Measurements from ENCODE around the gene XPNPEP1. TPM values are rescaled to one million over a fixed set of nuclear protein-coding genes. Genes with fewer than 3 reads are reported as not detected.

XPNPEP1 gene
- 10 to 100 TPM; 90.2 to 96.5 TPM for total RNA-seq

- Mint-ChIP-seq H3K27me3 (no peaks in the 10 kb centered on the region), H3K4me1 (peaks cover 50% of the 10 kb centered on the region), H3K36me3 (peaks cover 36% of the 10 kb centered on the region), H3K27ac (peak within 1 kb of the TSS; percentile 94), H3K4me3 (peak within 1 kb of the TSS; percentile 94), H3K9me3 (peaks cover 4% of the 10 kb centered on the region)
- peak; percentile 89 for DNase-seq
Observed at GRCh38 chr10:109922976-109923921, at the start of gene XPNPEP1. Gene XPNPEP1 (minus strand): TSS chr10:109923511. CDS start chr10:109923433, 78 bp downstream.

DNA sequence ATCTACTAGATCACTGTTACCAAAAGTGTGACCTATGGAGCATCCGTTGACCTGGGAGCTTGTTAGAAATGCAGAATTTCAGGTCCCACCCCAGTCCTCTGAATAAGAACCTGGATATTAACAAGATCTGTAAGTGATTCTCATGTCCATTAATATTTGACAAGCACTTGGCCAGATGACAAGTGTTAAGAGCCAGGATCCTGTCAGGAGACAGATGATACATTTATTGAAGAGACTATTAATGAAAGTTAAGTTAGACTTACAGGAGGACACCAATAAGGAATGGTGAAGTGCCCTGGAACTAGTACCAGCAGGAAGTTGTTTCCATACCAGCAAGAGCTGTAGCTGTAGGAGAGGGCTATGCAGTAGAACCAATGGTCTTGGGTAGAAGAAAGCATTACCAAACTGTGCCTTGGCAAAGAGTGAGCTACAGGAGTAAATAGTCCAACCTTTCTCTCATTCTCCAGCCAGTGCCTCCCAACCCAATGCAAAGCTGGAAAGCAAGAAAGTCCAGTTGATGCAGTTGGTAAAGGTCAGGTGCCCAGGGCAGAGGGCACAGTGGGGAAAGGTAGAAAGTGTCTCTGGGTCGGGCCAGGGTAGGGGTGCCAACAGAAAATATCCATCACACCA is 49.2 kb upstream of the XPNPEP1 start:
- H3K27ac Mint-ChIP-seq = no peak overlapping the region
- H3K9me3 Mint-ChIP-seq = no peaks in the 10 kb centered on the region
- H3K4me3 Mint-ChIP-seq = no peak overlapping the region
- DNase-seq = no peak
- H3K36me3 Mint-ChIP-seq = no peaks in the 10 kb centered on the region
- H3K27me3 Mint-ChIP-seq = no peaks in the 10 kb centered on the region
- peaks cover 7% of the 10 kb centered on the region for H3K4me1 Mint-ChIP-seq

DNA sequence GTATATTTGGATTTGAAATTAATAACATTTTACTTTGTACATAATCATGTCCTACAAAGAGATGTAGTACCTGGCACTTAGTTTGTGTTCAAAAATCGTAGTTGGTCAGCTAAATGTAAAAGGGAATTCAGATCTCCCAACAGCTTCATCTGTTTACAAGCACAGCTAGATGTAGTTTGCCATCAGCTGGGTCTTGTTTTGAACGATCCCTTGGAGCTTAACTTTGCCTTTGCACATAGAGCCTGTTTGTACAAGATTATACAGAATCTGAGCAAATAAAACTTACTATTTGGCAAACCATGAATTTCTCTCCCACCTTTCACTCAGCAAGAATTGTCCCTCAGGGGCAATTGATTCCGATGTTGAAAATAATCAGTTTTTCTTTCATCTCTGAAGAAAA is 48.3 kb upstream of the XPNPEP1 start:
- Mint-ChIP-seq H3K9me3 (no peaks in the 10 kb centered on the region), H3K27me3 (no peaks in the 10 kb centered on the region), H3K36me3 (no peaks in the 10 kb centered on the region), H3K4me1 (peaks cover 2% of the 10 kb centered on the region), H3K4me3 (no peak overlapping the region), H3K27ac (no peak overlapping the region)
- DNase-seq = no peak

GRCh38 chr10:109969760-109970346 is 46.5 kb upstream of the XPNPEP1 start:
- Mint-ChIP-seq H3K9me3 (no peaks in the 10 kb centered on the region), H3K36me3 (no peaks in the 10 kb centered on the region), H3K27ac (no peak overlapping the region), H3K4me3 (no peak overlapping the region), H3K4me1 (no peaks in the 10 kb centered on the region), H3K27me3 (no peaks in the 10 kb centered on the region)
- no peak for DNase-seq

- no peak overlapping the region for H3K27ac Mint-ChIP-seq
- no peak for DNase-seq
- no peak overlapping the region for H3K4me3 Mint-ChIP-seq
- H3K27me3 Mint-ChIP-seq = no peaks in the 10 kb centered on the region
- no peaks in the 10 kb centered on the region for H3K9me3 Mint-ChIP-seq
- H3K36me3 Mint-ChIP-seq = no peaks in the 10 kb centered on the region
- H3K4me1 Mint-ChIP-seq = no peaks in the 10 kb centered on the region
Observed at GRCh38 chr10:109968953-109969759, 45.8 kb upstream of the XPNPEP1 start.

DNA sequence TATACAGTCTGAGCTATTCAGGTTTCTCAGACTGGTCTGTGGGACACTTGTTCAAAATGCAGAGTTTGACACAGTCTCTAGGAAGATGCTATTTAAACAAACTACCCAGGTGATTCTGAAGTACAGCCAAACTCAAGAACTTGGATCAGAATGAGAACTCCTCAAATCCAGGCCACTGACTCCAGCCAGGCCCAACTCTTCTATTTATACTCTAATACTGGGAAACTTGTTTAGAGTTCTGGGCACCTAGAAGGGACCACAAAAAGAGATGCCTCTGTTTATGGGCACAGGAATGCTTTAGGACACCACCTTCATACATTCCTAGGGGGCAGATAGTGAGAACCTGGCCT is 44.4 kb upstream of the XPNPEP1 start:
- H3K27me3 Mint-ChIP-seq = no peaks in the 10 kb centered on the region
- no peak overlapping the region for H3K27ac Mint-ChIP-seq
- no peak overlapping the region for H3K4me3 Mint-ChIP-seq
- H3K9me3 Mint-ChIP-seq = no peaks in the 10 kb centered on the region
- H3K4me1 Mint-ChIP-seq = no peaks in the 10 kb centered on the region
- H3K36me3 Mint-ChIP-seq = no peaks in the 10 kb centered on the region
- DNase-seq = no peak

DNA sequence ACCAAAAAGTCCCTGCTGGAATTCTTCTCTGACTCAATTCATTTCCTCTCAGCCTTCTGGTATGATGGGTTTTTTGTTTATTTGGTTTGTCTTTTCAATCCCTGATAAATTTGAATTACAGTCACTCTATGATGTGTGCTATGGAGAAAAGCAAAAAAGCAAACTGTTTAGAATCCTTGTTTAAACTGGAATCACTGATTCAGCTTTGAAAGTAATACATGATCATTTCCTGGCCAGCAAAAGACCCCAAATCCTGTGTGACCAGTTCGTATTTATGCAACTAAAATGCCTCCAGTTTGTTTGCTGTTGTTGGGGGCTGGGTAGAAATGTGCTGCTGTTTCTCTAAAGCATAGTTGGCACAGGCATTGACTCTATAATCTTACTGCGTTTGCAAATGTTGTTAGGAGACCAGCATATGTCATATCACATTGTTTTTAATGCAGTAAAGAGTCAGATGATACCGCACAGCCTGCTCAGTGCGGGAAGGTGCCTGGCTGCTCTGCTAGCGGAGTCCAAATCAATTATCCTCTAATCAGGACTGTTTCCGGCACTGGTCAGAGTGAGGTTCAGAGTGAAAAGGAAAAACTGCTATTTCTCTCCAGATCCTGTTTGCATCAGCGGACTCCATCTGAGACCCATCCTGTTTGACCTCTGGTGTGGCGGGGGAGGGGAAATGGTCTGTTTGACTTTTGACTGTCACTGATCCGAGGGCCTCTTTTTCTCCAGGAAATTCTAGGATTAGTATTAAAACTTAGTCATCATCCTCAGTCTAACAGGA is 43.8 kb upstream of the XPNPEP1 start:
- H3K4me3 Mint-ChIP-seq = no peak overlapping the region
- H3K27me3 Mint-ChIP-seq = no peaks in the 10 kb centered on the region
- no peak overlapping the region for H3K27ac Mint-ChIP-seq
- no peak for DNase-seq
- no peaks in the 10 kb centered on the region for H3K36me3 Mint-ChIP-seq
- H3K4me1 Mint-ChIP-seq = no peaks in the 10 kb centered on the region
- H3K9me3 Mint-ChIP-seq = no peaks in the 10 kb centered on the region

- H3K4me3 Mint-ChIP-seq = no peak overlapping the region
- no peaks in the 10 kb centered on the region for H3K4me1 Mint-ChIP-seq
- no peaks in the 10 kb centered on the region for H3K36me3 Mint-ChIP-seq
- no peaks in the 10 kb centered on the region for H3K27me3 Mint-ChIP-seq
- no peak for DNase-seq
- H3K9me3 Mint-ChIP-seq = no peaks in the 10 kb centered on the region
- no peak overlapping the region for H3K27ac Mint-ChIP-seq
Observed at GRCh38 chr10:109964318-109964717, 41.0 kb upstream of the XPNPEP1 start.

- Mint-ChIP-seq H3K4me1 (no peaks in the 10 kb centered on the region), H3K27ac (no peak overlapping the region), H3K9me3 (no peaks in the 10 kb centered on the region), H3K36me3 (no peaks in the 10 kb centered on the region), H3K27me3 (no peaks in the 10 kb centered on the region), H3K4me3 (no peak overlapping the region)
- no peak for DNase-seq
Observed at GRCh38 chr10:109963439-109963838, 40.1 kb upstream of the XPNPEP1 start.

GRCh38 chr10:109962247-109962646 is 38.9 kb upstream of the XPNPEP1 start:
- Mint-ChIP-seq H3K9me3 (no peaks in the 10 kb centered on the region), H3K4me3 (no peak overlapping the region), H3K4me1 (no peaks in the 10 kb centered on the region), H3K27me3 (no peaks in the 10 kb centered on the region), H3K36me3 (no peaks in the 10 kb centered on the region), H3K27ac (no peak overlapping the region)
- no peak for DNase-seq

DNA sequence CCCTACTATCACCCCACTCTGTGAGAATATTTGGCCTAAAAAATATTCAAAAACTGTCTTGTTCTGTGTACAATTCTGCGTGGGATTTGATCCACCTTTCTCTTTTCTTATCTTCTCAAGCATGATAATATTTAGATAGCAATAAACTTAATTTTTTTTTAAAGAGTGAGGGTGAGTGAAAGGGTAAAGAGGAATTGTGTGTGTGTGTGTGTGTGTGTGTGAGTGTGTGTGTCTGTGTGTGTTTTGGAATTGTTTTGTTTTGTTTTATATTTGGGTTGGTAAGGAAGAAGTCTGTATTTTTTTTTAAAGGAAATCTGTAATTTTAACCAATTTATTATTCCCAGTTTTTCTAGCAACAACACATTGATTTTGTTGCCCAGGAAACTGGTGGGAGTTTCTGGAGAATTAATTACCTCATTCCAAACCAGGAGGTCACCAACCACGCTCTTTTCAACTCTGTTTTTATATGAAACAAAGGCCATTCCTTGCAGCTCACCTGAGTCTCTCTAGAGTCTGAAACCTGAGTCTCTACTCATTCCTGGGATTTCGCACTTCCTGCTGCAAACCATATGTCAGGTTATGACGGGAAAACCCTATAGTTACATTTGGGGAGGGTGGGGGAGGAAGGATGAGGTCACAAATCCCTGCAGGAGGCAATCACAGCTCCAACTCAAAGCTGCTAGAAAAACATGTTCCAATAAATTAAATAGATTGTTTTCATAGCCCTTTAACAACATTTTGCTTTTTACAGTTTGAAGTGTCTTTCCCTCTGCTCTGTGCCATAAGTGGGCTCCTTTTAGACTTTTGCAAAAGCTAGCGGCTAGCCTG is 38.1 kb upstream of the XPNPEP1 start:
- H3K4me1 Mint-ChIP-seq = peaks cover 4% of the 10 kb centered on the region
- no peaks in the 10 kb centered on the region for H3K27me3 Mint-ChIP-seq
- H3K36me3 Mint-ChIP-seq = no peaks in the 10 kb centered on the region
- DNase-seq = no peak
- H3K4me3 Mint-ChIP-seq = no peak overlapping the region
- H3K27ac Mint-ChIP-seq = no peak overlapping the region
- H3K9me3 Mint-ChIP-seq = no peaks in the 10 kb centered on the region

DNA sequence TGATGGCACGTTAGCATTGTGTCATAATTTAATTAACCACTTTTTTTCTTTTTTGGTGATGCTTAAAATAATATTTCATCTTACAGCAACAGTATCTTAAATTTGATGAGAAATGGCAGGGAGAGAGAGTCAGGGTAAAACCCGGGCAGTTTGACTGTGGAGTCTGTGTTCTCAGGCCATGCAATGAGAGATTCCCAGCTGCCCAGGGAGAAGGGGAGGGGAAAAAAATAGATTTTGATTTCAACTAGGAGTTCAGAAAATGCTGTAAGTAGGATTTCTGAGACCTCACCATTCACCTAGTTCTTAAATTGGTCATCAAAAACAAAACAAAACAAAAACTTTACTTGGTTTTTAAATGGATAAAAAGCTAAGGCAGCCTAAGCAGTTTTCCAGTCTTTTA is 37.4 kb upstream of the XPNPEP1 start:
- H3K4me3 Mint-ChIP-seq = no peak overlapping the region
- H3K9me3 Mint-ChIP-seq = no peaks in the 10 kb centered on the region
- no peaks in the 10 kb centered on the region for H3K36me3 Mint-ChIP-seq
- no peaks in the 10 kb centered on the region for H3K27me3 Mint-ChIP-seq
- no peak overlapping the region for H3K27ac Mint-ChIP-seq
- no peak for DNase-seq
- H3K4me1 Mint-ChIP-seq = peaks cover 4% of the 10 kb centered on the region

GRCh38 chr10:109959259-109960145 is 36.2 kb upstream of the XPNPEP1 start:
- Mint-ChIP-seq H3K27ac (no peak overlapping the region), H3K36me3 (no peaks in the 10 kb centered on the region), H3K4me3 (no peak overlapping the region), H3K9me3 (no peaks in the 10 kb centered on the region), H3K4me1 (peaks cover 4% of the 10 kb centered on the region), H3K27me3 (no peaks in the 10 kb centered on the region)
- DNase-seq = no peak
